ENCODE data around the gene TTC27. TPM values are rescaled to one million over a fixed set of nuclear protein-coding genes. Genes with fewer than 3 reads are reported as not detected.

The TTC27 gene
- total and polyA plus RNA-seq, 4 donors: 3.5 to 13.5 (median 6.3) TPM

DNA sequence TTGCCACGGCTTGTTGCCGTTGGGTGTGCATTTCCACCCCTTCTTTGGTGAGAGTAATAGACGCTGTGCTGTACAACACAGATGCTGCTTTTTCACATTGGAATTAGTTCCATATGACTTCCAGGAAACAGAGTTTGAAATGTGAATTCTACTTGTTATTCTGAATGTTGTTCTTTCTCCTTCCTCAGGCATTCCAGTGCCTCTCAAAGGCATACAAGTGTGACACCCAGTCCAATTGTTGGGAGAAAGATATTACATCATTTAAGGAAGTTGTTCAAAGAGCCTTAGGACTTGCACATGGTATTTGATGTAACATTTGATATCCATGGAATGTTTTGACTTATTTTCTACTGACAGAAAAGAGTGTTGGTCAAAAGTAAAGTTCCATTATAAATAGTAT, 184.5 kb downstream of the TTC27 start:
- no peak overlapping the region for H3K4me3 ChIP-seq (ENCODE audit: low read depth in 1 of 3, low read length in 3 of 3)
- H3K27me3 ChIP-seq (ENCODE audit: control insufficient read depth in 4 of 4, insufficient read depth in 4 of 4, low read length in 3 of 4): no peaks in the 10 kb centered on the region
- no peak overlapping the region for H3K27ac ChIP-seq (ENCODE audit: low read depth in 1 of 2, low read length in 2 of 2)
- no peak for DNase-seq (ENCODE audit: low spot score)
- H3K9me3 ChIP-seq (ENCODE audit: control insufficient read depth in 4 of 4, low read length in 3 of 4): no peaks in the 10 kb centered on the region
- H3K4me1 ChIP-seq (ENCODE audit: control insufficient read depth in 4 of 4, insufficient read depth in 4 of 4, low read length in 3 of 4): no peaks in the 10 kb centered on the region
- TF ChIP-seq RAD21 (IDR thresholded peaks at IDR 0.05): no peak
- TF ChIP-seq RXRA (IDR thresholded peaks at IDR 0.05): no peak
- no peak for TF ChIP-seq ZBTB33 (IDR thresholded peaks at IDR 0.05)
- TF ChIP-seq HNF4G (IDR thresholded peaks at IDR 0.05): no peak
- TF ChIP-seq CTCF (IDR thresholded peaks at IDR 0.05; ENCODE audit: low read depth, low read length, missing input control): no peak
- no peak for TF ChIP-seq TAF1 (conservative IDR thresholded peaks at IDR 0.05)
- TF ChIP-seq JUND (IDR thresholded peaks at IDR 0.05): no peak
- TF ChIP-seq GABPA (IDR thresholded peaks at IDR 0.05 in 1 of 2, conservative IDR thresholded peaks at IDR 0.05 in 1 of 2): no peak
- WGBS: 99% methylated on average over 3 of the region's 3 CpGs
- peaks cover 0 to 17% (median under 1%) of the 10 kb centered on the region in 4 donors for H3K36me3 ChIP-seq (ENCODE audit: control insufficient read depth in 4 of 4, insufficient read depth in 3 of 4, low read depth in 1 of 4, low read length in 3 of 4)
- no peak overlapping the region for H3K9ac ChIP-seq (ENCODE audit: low read depth in 1 of 2, low read length in 2 of 2)

GRCh38 chr2:32820088-32820487, 192.2 kb downstream of the TTC27 start:
- DNase-seq (ENCODE audit: low spot score): no peak
- Histone ChIP-seq H3K4me3 (ENCODE audit: low read depth in 1 of 3, low read length in 3 of 3) (no peak overlapping the region), H3K4me1 (ENCODE audit: control insufficient read depth in 4 of 4, insufficient read depth in 4 of 4, low read length in 3 of 4) (peaks cover 0 to 3% (median 1%) of the 10 kb centered on the region in 4 donors), H3K27ac (ENCODE audit: low read depth in 1 of 2, low read length in 2 of 2) (no peak overlapping the region), H3K27me3 (ENCODE audit: control insufficient read depth in 4 of 4, insufficient read depth in 4 of 4, low read length in 3 of 4) (no peaks in the 10 kb centered on the region), H3K9me3 (ENCODE audit: control insufficient read depth in 4 of 4, low read length in 3 of 4) (no peaks in the 10 kb centered on the region), H3K36me3 (ENCODE audit: control insufficient read depth in 4 of 4, insufficient read depth in 3 of 4, low read depth in 1 of 4, low read length in 3 of 4) (peaks cover 0 to 7% (median 0%) of the 10 kb centered on the region in 4 donors), H3K9ac (ENCODE audit: low read depth in 1 of 2, low read length in 2 of 2) (no peak overlapping the region)
- TF ChIP-seq ATF3 (IDR thresholded peaks at IDR 0.05) (no peak), CTCF (IDR thresholded peaks at IDR 0.05; ENCODE audit: low read depth, low read length, missing input control) (no peak), RAD21 (IDR thresholded peaks at IDR 0.05) (no peak)
- 97% methylated on average over 3 of the region's 3 CpGs for WGBS

DNA sequence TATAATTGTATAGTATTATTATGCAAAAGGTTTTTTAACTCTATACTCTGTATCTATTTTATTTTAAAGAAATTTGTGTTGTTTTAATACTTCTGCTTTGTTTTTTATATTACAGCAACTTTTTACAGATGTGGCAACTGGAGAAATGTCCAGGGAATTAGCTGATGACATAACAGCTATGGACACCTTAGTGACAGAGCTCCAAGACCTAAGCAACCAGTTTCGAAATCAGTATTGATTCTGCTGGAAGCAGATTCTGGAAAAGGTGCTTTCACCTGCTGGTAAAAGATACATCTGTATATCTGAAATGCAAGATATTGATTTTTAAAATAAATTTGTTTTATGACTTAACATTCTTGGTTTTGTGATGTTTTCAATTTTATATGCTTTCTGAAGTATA, 192.9 kb downstream of the TTC27 start:
- peaks cover 0 to 7% (median 0%) of the 10 kb centered on the region in 4 donors for H3K36me3 ChIP-seq (ENCODE audit: control insufficient read depth in 4 of 4, insufficient read depth in 3 of 4, low read depth in 1 of 4, low read length in 3 of 4)

More for the DNA sequence above, 192.9 kb downstream of the TTC27 start:
- TF ChIP-seq ZBTB33 (IDR thresholded peaks at IDR 0.05) (peak; percentile 27), EGR1 (IDR thresholded peaks at IDR 0.05; ENCODE audit: low read depth in 2 of 2) (no peak), SP1 (IDR thresholded peaks at IDR 0.05) (no peak), RAD21 (IDR thresholded peaks at IDR 0.05) (peak in 1 of 2 donors; percentile 20), HNF4A (conservative IDR thresholded peaks at IDR 0.05) (peak; percentile 43 to 46), FOXA1 (IDR thresholded peaks at IDR 0.05) (peak; percentile 34), YY1 (IDR thresholded peaks at IDR 0.05) (peak; percentile 56), CTCF (IDR thresholded peaks at IDR 0.05; ENCODE audit: low read depth, low read length, missing input control) (no peak), JUND (IDR thresholded peaks at IDR 0.05) (peak; percentile 31 to 54), GABPA (IDR thresholded peaks at IDR 0.05 in 1 of 2, conservative IDR thresholded peaks at IDR 0.05 in 1 of 2) (no peak), ATF3 (IDR thresholded peaks at IDR 0.05) (no peak), RXRA (IDR thresholded peaks at IDR 0.05) (peak in 1 of 2 donors; percentile 35), FOXA2 (IDR thresholded peaks at IDR 0.05) (peak; percentile 52)
- Histone ChIP-seq H3K9me3 (ENCODE audit: control insufficient read depth in 4 of 4, low read length in 3 of 4) (no peaks in the 10 kb centered on the region), H3K9ac (ENCODE audit: low read depth in 1 of 2, low read length in 2 of 2) (no peak overlapping the region), H3K27me3 (ENCODE audit: control insufficient read depth in 4 of 4, insufficient read depth in 4 of 4, low read length in 3 of 4) (no peaks in the 10 kb centered on the region), H3K4me3 (ENCODE audit: low read depth in 1 of 3, low read length in 3 of 3) (no peak overlapping the region), H3K4me1 (ENCODE audit: control insufficient read depth in 4 of 4, insufficient read depth in 4 of 4, low read length in 3 of 4) (peaks cover 0 to 4% (median 1%) of the 10 kb centered on the region in 4 donors), H3K27ac (ENCODE audit: low read depth in 1 of 2, low read length in 2 of 2) (no peak overlapping the region)
- DNase-seq (ENCODE audit: low spot score): no peak
- 38% methylated on average over 1 of the region's 1 CpG for WGBS

All from liver (tissue), 9 donors.